Renal cortex interstitium (tissue), 11 donors: ENCODE measurements around the gene ROR1. TPM values are rescaled to one million over a fixed set of nuclear protein-coding genes. Genes with fewer than 3 reads are reported as not detected.

Experiments
- DNase-seq, 11 donors: peaks; one replicate each; pipeline ENCODE4 v3.0.0-alpha.2; 2013; ENCODE audit warnings: low read depth in 9 of 11, low spot score in 4 of 11; ENCODE audit errors: extremely low read depth in 1 of 11
- polyA plus RNA-seq, 3 donors: library from polyadenylated mRNA; unstranded; fragments of 120-200 nt; gene quantifications; one replicate each; pipeline ENCODE4 v1.2.1, GENCODE V29; 2013; ENCODE audit not compliant: insufficient read length in 3 of 3

ROR1 gene
- polyA plus RNA-seq, 3 donors = 31.0 to 35.7 (median 32.8) TPM

GRCh38 chr1:63888984-63889383 lies 115.2 kb downstream of the ROR1 start:
- DNase-seq = no peak

GRCh38 chr1:63890468-63890867 lies 116.7 kb downstream of the ROR1 start:
- DNase-seq = no peak

GRCh38 chr1:63891060-63891690 lies 117.4 kb downstream of the ROR1 start:
- DNase-seq = no peak

- DNase-seq = peak in 1 of 11 donors; percentile 39
Measured at GRCh38 chr1:63892632-63893395, 119.0 kb downstream of the ROR1 start.

GRCh38 chr1:63893976-63894375 lies 120.2 kb downstream of the ROR1 start:
- DNase-seq = no peak

GRCh38 chr1:63894627-63895265 lies 120.9 kb downstream of the ROR1 start:
- no peak for DNase-seq

GRCh38 chr1:63896755-63897154 lies 122.9 kb downstream of the ROR1 start:
- no peak for DNase-seq

- peak in 1 of 11 donors; percentile 30 for DNase-seq
Measured at GRCh38 chr1:63898428-63899196, 124.8 kb downstream of the ROR1 start.

GRCh38 chr1:63901094-63901493 lies 127.3 kb downstream of the ROR1 start:
- DNase-seq = no peak

- DNase-seq = no peak
Measured at GRCh38 chr1:63902844-63903589, 129.2 kb downstream of the ROR1 start.

- no peak for DNase-seq
Measured at GRCh38 chr1:63903947-63904610, 130.3 kb downstream of the ROR1 start.

- DNase-seq = no peak
Measured at GRCh38 chr1:63904826-63905225, 131.0 kb downstream of the ROR1 start.

GRCh38 chr1:63906047-63906704 lies 132.4 kb downstream of the ROR1 start:
- DNase-seq = no peak

GRCh38 chr1:63907051-63907450 lies 133.2 kb downstream of the ROR1 start:
- DNase-seq = no peak

- no peak for DNase-seq
Measured at GRCh38 chr1:63908016-63908415, 134.2 kb downstream of the ROR1 start.

GRCh38 chr1:63909526-63909925 lies 135.7 kb downstream of the ROR1 start:
- no peak for DNase-seq

GRCh38 chr1:63911049-63911448 lies 137.2 kb downstream of the ROR1 start:
- DNase-seq = no peak

GRCh38 chr1:63912643-63913042 lies 138.8 kb downstream of the ROR1 start:
- DNase-seq = no peak
